ENCODE measurements around the gene LGR6. TPM values are rescaled to one million over a fixed set of nuclear protein-coding genes. Genes with fewer than 3 reads are reported as not detected.

LGR6 gene
- total and polyA plus RNA-seq, 10 of the 15 experiments (the other 5 are each of a cell fraction or from before 2014, with no cell fraction given): not detected

DNA sequence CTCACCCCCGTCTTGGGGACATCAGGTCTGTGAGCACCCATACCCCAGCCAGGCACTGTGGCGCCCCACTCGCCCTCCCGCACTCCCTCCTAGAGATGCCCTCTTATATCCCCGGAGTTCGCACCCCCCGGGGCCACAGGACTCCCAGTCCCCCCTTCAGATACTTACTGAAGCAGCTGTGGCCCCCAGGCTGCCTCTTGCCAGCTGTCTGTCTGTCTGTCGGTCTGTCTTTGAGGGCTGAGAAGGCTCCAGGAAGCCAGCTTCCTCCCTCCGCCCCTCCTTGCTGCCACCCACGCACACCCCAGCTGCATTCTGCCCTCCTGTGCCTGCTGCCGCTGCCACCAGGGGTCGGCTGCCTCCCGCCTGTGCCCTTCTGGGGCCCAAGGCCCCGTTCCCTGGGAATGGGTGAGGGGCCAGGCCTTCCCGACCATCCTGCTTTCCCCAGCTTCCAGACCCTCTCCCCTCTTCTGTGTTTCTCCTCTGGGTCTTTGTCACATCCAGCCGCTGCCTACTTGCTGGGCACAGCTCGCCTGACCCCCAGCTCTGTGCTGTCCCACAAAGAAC lies 33.1 kb upstream of the LGR6 start, which contains the start of gene PTPN7 (continued):
- no peak for TF ChIP-seq KLF5 (IDR thresholded peaks at IDR 0.05; ENCODE audit: partially characterized antibody)
- no peak for TF ChIP-seq CBX3 (IDR thresholded peaks at IDR 0.05; ENCODE audit: borderline replicate concordance, low read depth)
- peak; percentile 68 for TF ChIP-seq DPF2 (IDR thresholded peaks at IDR 0.05)

DNA sequence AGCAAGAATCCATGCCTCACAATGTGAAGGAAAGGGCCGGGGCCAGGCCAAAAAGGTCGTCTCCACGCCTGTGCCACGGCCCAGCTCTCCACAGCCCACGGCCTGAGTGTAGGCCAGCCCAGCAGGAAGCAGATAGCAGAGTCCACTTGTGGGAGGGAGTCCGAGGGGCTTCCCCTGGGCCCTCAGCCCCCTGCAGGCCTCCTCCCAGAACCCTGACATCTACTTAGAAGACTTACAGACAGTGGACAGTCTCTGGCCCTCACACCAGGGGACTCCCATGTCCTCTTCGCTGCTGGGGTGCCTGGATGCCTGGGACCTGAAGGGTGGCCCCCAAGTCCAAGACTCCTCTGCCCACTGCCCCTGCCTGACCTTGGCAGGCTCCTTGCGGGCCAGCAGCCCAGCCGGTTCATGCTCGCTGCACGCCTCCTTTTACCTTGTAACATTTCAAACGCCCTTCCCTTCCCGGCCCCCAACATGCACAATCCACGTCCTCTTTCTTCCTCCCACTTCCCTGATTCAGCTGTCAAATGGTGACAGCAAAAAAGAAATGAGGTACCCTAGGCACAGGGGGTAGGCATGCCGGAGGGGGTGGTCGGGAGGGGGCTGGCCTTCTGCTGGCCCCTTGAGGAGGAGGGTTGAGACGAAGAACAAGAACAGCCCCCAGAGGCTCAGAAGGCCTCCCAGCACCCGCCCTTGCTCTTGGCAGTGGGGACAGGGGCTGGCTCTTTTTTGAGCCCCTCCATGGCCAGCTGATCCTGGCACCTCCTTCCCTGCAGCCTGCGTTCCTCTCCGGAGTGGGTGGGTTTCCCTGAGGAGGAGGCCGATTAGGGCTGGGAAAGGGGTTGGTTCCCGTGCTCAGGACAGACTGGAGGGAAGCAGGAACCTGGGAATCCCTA lies 32.2 kb upstream of the LGR6 start:
- RAD21 ChIA-PET (ENCODE audit: unreplicated experiment): interaction anchor here (1.2 to 2.1 kb wide), 4 partner anchors 18 to 28 kb away, joined by 3 to 11 read pairs (median 9); partner anchors contain the start of gene ARL8A
- Histone ChIP-seq H2AFZ (ENCODE audit: control insufficient read depth, low read depth, low read length) (peak overlapping the region; percentile 40), H3K9ac (ENCODE audit: control insufficient read depth, insufficient read depth, low read length) (peak overlapping the region; percentile 100), H3K9me3 (replicated peaks; ENCODE audit: control insufficient read depth, insufficient read depth, low read length) (no peaks in the 10 kb centered on the region), H3K27me3 (replicated peaks in 1 of 2; ENCODE audit: control insufficient read depth in 2 of 2, insufficient read depth in 2 of 2, low read length in 1 of 2) (no peaks in the 10 kb centered on the region), H3K4me3 (peak overlapping the region; percentile 85), H3K79me2 (ENCODE audit: control insufficient read depth, insufficient read depth, low read length) (peaks cover 35% of the 10 kb centered on the region), H4K20me1 (ENCODE audit: control insufficient read depth, insufficient read depth) (no peaks in the 10 kb centered on the region), H3K27ac (ENCODE audit: control insufficient read depth, insufficient read depth) (peak overlapping the region; percentile 97), H3K36me3 (ENCODE audit: control insufficient read depth in 2 of 2, insufficient read depth in 2 of 2, low read length in 1 of 2) (peaks cover 2 to 4% of the 10 kb centered on the region in 2 experiments; a peak in 2 of 4 replicates), H3K4me1 (ENCODE audit: control insufficient read depth, insufficient read depth, low read length) (peaks cover 66% of the 10 kb centered on the region), H3K4me2 (ENCODE audit: control insufficient read depth, insufficient read depth) (peak overlapping the region; percentile 100)
- POLR2A ChIA-PET: interaction anchor here (0.9 to 3.0 kb wide), 3 partner anchors 14 to 28 kb away, joined by 3 to 15 read pairs (median 4); no protein-coding TSS in a partner anchor
- DNase-seq (ENCODE audit: low read depth, low spot score) (no peak), FAIRE-seq (no peak), ATAC-seq (peak; percentile 11)
- 67% methylated on average over 19 of the region's 22 CpGs for WGBS (ENCODE audit: insufficient coverage, insufficient replicate concordance, low lambda C conversion rate, missing lambda C conversion rate)
- SMC1A ChIA-PET (ENCODE audit: uncharacterized antibody, unreplicated experiment): interaction anchor here (0.9 to 2.1 kb wide), 6 partner anchors 19 to 181 kb away, joined by 3 to 7 read pairs (median 4); partner anchors contain the start of genes LGR6 and UBE2T
- no TSS peak for BruUV-seq (replicated peaks)
- in situ Hi-C loops (cut with MboI) (no loop called here), intact Hi-C loops (cut with micrococcal nuclease; ENCODE audit: unreplicated experiment) (no loop called here)
- CTCF ChIA-PET: interaction anchor here (1.1 to 9.2 kb wide), 10 partner anchors 6 to 844 kb away, joined by 3 to 171 read pairs (median 14); partner anchors contain the start of genes ELF3 and LGR6
- TF ChIP-seq EED (IDR thresholded peaks at IDR 0.05; ENCODE audit: low read depth) (peak; percentile 10; the same call in 1 of the 2 replicates), SPI1 (IDR thresholded peaks at IDR 0.05; ENCODE audit: borderline replicate concordance, insufficient read depth, low read depth, low read length) (peak; percentile 43; the same call in 1 of the 2 replicates), SMARCA5 (IDR thresholded peaks at IDR 0.05) (peak; percentile 10; the same call in 1 of the 2 replicates), LARP7 (IDR thresholded peaks at IDR 0.05) (peak; percentile 36; the same call in 1 of the 2 replicates), DPF2 (IDR thresholded peaks at IDR 0.05) (peak; percentile 41; the same call in 1 of the 2 replicates), POLR2A (IDR thresholded peaks at IDR 0.05; ENCODE audit: low read depth, low read length) (no peak), BHLHE40 (IDR thresholded peaks at IDR 0.05; ENCODE audit: borderline replicate concordance in 1 of 2, low read depth in 2 of 2, low read length in 1 of 2) (no peak)
- TF ChIP-seq, protein P1, sequence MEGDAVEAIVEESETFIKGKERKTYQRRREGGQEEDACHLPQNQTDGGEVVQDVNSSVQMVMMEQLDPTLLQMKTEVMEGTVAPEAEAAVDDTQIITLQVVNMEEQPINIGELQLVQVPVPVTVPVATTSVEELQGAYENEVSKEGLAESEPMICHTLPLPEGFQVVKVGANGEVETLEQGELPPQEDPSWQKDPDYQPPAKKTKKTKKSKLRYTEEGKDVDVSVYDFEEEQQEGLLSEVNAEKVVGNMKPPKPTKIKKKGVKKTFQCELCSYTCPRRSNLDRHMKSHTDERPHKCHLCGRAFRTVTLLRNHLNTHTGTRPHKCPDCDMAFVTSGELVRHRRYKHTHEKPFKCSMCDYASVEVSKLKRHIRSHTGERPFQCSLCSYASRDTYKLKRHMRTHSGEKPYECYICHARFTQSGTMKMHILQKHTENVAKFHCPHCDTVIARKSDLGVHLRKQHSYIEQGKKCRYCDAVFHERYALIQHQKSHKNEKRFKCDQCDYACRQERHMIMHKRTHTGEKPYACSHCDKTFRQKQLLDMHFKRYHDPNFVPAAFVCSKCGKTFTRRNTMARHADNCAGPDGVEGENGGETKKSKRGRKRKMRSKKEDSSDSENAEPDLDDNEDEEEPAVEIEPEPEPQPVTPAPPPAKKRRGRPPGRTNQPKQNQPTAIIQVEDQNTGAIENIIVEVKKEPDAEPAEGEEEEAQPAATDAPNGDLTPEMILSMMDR (IDR thresholded peaks at IDR 0.05 in 2 of 3, conservative IDR thresholded peaks at IDR 0.05 in 1 of 3; ENCODE audit: control insufficient read depth in 2 of 3, extremely low read depth in 1 of 3, insufficient read depth in 1 of 3, low read depth in 3 of 3, low read length in 3 of 3): no peak
- TF ChIP-seq, protein P2, sequence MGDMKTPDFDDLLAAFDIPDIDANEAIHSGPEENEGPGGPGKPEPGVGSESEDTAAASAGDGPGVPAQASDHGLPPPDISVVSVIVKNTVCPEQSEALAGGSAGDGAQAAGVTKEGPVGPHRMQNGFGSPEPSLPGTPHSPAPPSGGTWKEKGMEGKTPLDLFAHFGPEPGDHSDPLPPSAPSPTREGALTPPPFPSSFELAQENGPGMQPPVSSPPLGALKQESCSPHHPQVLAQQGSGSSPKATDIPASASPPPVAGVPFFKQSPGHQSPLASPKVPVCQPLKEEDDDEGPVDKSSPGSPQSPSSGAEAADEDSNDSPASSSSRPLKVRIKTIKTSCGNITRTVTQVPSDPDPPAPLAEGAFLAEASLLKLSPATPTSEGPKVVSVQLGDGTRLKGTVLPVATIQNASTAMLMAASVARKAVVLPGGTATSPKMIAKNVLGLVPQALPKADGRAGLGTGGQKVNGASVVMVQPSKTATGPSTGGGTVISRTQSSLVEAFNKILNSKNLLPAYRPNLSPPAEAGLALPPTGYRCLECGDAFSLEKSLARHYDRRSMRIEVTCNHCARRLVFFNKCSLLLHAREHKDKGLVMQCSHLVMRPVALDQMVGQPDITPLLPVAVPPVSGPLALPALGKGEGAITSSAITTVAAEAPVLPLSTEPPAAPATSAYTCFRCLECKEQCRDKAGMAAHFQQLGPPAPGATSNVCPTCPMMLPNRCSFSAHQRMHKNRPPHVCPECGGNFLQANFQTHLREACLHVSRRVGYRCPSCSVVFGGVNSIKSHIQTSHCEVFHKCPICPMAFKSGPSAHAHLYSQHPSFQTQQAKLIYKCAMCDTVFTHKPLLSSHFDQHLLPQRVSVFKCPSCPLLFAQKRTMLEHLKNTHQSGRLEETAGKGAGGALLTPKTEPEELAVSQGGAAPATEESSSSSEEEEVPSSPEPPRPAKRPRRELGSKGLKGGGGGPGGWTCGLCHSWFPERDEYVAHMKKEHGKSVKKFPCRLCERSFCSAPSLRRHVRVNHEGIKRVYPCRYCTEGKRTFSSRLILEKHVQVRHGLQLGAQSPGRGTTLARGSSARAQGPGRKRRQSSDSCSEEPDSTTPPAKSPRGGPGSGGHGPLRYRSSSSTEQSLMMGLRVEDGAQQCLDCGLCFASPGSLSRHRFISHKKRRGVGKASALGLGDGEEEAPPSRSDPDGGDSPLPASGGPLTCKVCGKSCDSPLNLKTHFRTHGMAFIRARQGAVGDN (IDR thresholded peaks at IDR 0.05): peak; percentile 1; the same call in 1 of the 2 replicates
